HG02763 (cell line): ENCODE data around the gene GRB10.

ENCODE experiments used
- ATAC-seq: cut with Tn5 transposase; IDR thresholded peaks from one replicate; pipeline ENCODE4 v1.9.1; 2021; ENCODE audit warnings: mild to moderate bottlenecking, moderate library complexity; ENCODE audit not compliant: unreplicated experiment

The GRB10 gene

DNA sequence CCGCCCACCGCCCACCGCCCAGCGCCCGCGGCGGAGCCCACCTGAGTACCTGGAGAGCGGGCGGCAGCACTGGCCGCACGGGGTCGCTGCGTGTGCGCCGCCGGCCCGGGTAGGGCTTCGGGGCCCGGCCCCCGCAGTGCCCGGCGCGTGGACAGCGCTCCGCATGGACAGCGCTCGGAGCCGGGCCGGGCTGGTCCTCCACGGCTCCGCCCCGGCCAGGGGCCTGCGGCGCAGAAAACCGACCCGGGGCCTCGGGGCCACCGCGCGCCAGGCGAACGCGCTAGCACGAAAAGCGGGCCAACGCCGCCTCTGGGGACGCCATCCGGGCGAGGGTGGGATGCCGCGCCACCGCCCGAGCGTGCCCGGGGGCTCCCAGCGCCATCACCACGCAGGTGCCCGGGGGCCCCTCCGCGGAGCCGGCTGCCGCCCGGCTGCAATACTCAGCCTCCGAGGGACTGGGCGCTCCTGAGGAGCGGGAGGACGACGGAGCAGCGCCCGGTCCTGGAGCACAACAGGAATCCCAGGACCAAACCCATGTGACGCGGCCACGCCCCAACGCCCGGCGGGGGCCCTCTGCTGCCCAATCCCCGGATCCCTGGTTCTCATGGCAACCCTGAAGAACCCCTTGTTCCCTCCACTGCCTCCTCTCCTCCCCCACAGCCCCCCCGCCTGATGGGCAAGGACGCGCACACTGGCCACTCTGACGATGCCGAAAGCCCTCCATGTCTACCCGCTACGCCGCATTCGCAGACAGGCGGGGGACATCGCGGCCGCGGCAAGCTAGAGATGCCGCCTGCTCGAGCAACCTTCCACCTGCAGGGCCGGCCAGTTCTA, at the start of gene GRB10:
Gene GRB10 (minus strand): TSS at position 522 of the 834 bp plus-strand sequence. CDS start 50,574 bp downstream, outside the sequence.
- no peak for ATAC-seq

GRCh38 chr7:50828801-50829200, 46.1 kb upstream of the GRB10 start:
- ATAC-seq, result no peak

- no peak for ATAC-seq
These were observed 45.4 kb upstream of the GRB10 start for GRCh38 chr7:50828116-50828515.

- no peak for ATAC-seq
These were observed 44.6 kb upstream of the GRB10 start for GRCh38 chr7:50827281-50827680.

GRCh38 chr7:50826371-50827172, 43.9 kb upstream of the GRB10 start:
- ATAC-seq, result no peak

DNA sequence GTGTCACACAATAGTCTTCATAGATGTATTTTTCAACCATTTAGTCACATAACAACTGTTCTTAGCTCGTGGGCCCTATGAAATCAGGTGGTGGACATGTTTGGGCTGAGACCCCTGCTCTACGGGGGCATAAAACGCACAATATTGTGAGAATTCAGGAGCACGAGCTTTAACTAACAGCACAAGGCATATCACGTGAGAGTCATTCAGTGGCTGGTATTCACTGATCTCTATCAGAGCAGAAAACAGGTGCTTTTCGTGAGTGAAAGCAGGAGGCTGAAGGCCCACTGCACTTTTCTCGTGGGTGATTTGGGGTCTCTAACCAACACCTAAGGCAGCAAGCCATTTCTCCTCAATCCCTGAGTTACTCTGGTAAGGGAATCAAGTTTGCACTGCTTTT, 42.8 kb upstream of the GRB10 start:
- ATAC-seq, result no peak

GRCh38 chr7:50824882-50825281, 42.2 kb upstream of the GRB10 start:
- no peak for ATAC-seq

DNA sequence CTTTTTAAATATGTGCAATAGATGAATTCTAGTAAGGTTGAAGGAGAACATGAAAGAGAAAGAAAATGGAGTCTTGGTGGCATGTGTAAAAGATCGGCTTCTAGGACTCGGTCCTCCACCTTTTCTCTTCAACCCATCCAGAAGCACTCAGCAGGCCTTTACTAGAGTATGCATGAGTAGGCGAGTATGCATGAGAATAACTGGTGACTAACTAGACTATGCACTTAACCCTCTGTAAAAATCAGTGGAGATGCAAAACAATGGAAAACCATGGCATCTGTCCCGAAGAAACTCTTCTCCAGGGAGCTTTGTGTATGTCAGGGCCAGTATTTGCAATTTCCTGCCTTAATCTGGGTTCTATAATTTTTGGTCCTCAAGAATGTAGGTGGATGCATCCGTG, 40.0 kb upstream of the GRB10 start:
- ATAC-seq, result no peak

DNA sequence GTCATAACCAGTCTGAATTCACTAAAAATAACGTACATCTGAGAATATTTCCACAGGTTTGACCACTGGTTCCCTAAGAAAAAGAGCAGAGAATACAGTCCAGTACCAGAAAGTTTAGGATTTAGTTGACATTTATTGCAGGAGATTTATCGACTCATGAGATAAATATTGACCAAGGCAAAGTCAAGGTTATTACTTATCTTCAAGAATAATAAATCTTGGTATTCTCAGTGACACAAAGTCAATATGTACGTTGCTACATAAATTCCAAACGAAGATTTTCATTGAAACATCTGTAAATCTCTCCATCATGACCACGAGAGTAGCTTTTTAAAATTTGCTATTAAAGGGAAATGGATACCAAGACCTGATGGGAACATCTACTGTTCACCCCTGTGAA, 39.4 kb upstream of the GRB10 start:
- ATAC-seq, result no peak

DNA sequence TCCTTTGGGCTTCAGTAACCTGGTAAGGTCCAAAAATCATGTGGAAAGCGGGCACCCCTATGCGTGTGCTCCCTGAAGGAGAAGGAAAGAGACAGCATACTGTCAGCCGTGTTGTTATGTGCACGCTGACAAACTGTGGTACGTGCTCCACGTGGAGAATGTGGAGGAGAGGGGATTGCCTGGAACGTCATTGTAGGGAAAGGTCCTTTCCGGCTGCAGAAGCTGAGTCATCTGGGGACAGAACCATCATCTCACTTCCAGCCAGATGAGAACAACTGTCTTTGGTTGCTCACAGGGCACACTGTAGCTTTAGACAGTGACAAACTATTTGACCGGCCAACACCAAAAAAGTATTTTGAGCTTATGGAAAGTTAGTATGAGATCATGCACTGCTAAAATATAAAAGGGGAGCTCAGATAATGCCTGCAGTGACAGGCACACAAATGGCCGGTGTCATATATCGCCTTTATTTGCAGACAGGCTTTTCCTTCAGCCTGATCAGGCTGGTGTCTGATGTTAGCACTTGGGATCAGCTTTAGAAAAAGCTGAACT, 38.8 kb upstream of the GRB10 start:
- no peak for ATAC-seq

- ATAC-seq, result no peak
These were observed 35.6 kb upstream of the GRB10 start for GRCh38 chr7:50818324-50818723.

DNA sequence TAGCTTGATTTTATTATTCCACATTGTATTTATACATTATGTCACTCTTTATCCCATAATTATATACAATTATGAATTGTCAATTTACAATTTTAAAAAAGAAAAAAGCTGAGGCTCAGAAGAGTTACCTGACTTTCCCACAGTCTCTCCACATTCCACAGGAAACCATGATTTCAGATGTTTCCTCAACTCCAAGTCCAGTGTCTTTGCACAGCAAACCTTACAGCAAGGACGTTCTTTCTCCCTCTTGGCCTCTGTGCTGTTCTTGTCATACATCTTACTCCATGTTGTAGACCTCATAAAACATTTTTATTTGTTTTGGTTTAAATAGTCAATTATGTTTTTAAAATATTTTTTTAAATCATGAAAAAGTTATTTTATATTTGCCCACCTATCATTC, 34.9 kb upstream of the GRB10 start:
- ATAC-seq, result no peak

- no peak for ATAC-seq
These were observed 32.4 kb upstream of the GRB10 start for GRCh38 chr7:50815138-50815537.

DNA sequence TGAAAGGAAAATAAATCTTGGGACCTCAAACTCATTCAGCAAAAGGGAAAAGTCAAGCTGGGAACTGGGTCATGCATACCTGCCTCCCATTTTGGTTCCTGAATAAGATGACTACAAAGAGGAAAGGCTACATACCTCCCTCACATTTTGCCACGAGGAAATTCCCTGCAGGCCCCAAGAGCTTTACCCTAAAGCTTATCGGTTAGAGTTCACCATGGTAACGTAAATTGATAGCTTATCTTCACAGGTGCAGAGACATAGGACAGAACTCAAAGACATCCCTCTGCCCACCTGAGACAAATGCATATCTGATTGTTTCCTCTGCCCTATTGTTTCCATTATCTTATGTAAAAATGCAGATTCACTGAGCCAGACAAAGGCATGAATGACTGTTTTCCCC, 31.5 kb upstream of the GRB10 start:
- ATAC-seq, result no peak

- ATAC-seq, result no peak
These were observed 30.3 kb upstream of the GRB10 start for GRCh38 chr7:50812841-50813475.

DNA sequence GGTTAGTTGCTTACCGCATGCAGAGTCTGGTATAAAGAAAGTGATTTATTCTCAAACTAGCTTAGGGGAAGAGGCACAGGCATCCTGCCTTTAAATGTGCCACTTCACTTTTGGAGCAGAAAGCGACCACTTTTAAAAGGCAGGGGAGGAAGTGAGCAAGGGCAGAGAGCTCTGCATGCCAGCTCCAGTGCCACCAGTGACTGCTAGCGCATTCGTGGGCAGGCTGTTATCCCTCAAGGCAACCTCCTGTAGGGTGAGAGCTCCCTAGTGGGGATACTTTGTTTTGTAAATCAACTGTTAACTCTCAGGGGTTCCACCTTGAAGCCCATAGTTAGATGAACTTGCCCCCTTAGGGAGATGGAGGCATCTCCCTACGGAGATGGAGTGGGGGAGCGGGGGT, 29.4 kb upstream of the GRB10 start:
- no peak for ATAC-seq

- ATAC-seq, result no peak
These were observed 25.7 kb upstream of the GRB10 start for GRCh38 chr7:50808282-50808888.

DNA sequence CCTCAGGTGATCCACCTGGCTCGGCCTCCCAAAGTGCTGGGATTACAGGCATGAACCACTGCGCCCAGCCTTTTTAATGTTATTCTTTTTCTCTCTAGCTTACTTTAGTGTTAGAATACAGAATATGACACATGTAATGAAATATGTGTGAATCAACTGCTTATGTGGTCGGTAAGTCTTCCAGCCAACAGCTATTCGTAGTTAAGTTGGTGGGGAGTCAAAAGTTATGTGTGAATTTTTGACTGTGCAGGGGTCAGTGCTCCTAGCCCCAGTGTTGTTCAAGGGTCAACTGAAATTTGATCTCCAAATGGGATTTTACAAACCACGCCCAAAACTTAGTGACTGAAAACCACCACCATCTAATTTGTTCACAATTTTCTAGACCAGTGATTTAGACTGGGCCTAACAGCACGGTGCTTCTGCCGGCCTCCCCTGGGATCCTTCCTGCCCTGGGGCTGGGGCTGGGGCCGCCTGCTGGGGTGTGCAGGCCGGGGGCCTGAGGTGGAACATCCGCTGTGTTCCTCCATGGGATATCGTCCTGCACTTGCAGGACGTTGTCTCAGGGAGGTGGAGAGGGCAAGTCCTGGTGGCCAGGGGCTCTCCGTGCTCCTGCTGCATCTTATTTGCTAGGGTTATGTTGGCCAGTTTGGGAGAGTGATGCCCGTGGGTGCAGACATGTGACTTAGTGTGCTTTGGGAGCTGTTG, 24.5 kb upstream of the GRB10 start:
- ATAC-seq, result no peak

- ATAC-seq, result no peak
These were observed 23.4 kb upstream of the GRB10 start for GRCh38 chr7:50806143-50806542.

- no peak for ATAC-seq
These were observed 22.9 kb upstream of the GRB10 start for GRCh38 chr7:50805447-50806125.
